Stimulated activated CD8-positive, alpha-beta memory T cell treated with anti-CD3 and anti-CD28 coated beads, Interleukin-15, amount 100 ng/mL, for 48 hours (primary cell): ENCODE measurements around the gene SPRY1.

ENCODE experiments used
- DNase-seq, 2 donors: peaks; one replicate each; pipeline ENCODE4 v3.0.0-alpha.2; 2020; ENCODE audit warnings: low read depth in 2 of 2

Gene SPRY1

GRCh38 chr4:123396307-123397143, at the start of gene SPRY1:
TSS of gene SPRY1 (plus strand) at chr4:123396795. CDS start at chr4:123401592, 4,797 bp downstream.
- peak; percentile 77 to 78 for DNase-seq

- no peak for DNase-seq
Measured at GRCh38 chr4:123346951-123347350, 49.6 kb upstream of the SPRY1 start.

GRCh38 chr4:123348946-123349345, 47.6 kb upstream of the SPRY1 start:
- no peak for DNase-seq

GRCh38 chr4:123349421-123350190, 47.0 kb upstream of the SPRY1 start:
- no peak for DNase-seq

GRCh38 chr4:123350191-123350544, 46.4 kb upstream of the SPRY1 start:
- DNase-seq: no peak

GRCh38 chr4:123350726-123351125, 45.9 kb upstream of the SPRY1 start:
- DNase-seq: no peak

- DNase-seq: no peak
Measured at GRCh38 chr4:123351713-123352112, 44.9 kb upstream of the SPRY1 start.

- no peak for DNase-seq
Measured at GRCh38 chr4:123352240-123352945, 44.2 kb upstream of the SPRY1 start.

- no peak for DNase-seq
Measured at GRCh38 chr4:123352966-123353365, 43.6 kb upstream of the SPRY1 start.

- no peak for DNase-seq
Measured at GRCh38 chr4:123353656-123354055, 42.9 kb upstream of the SPRY1 start.

GRCh38 chr4:123354701-123355100, 41.9 kb upstream of the SPRY1 start:
- DNase-seq: no peak

GRCh38 chr4:123356921-123357320, 39.7 kb upstream of the SPRY1 start:
- DNase-seq: no peak

- no peak for DNase-seq
Measured at GRCh38 chr4:123359449-123360315, 36.9 kb upstream of the SPRY1 start.

- DNase-seq: no peak
Measured at GRCh38 chr4:123361195-123361861, 35.3 kb upstream of the SPRY1 start.

- no peak for DNase-seq
Measured at GRCh38 chr4:123362103-123362502, 34.5 kb upstream of the SPRY1 start.

GRCh38 chr4:123363729-123364128, 32.9 kb upstream of the SPRY1 start:
- no peak for DNase-seq

GRCh38 chr4:123364906-123365305, 31.7 kb upstream of the SPRY1 start:
- no peak for DNase-seq

GRCh38 chr4:123365412-123365811, 31.2 kb upstream of the SPRY1 start:
- no peak for DNase-seq

- no peak for DNase-seq
Measured at GRCh38 chr4:123366144-123366748, 30.3 kb upstream of the SPRY1 start.

- DNase-seq: no peak
Measured at GRCh38 chr4:123378794-123379193, 17.8 kb upstream of the SPRY1 start.
